Tibial nerve (tissue), 4 donors: ENCODE data around the gene MORN3.

Experiments used
- EP300 ChIP-seq, 2 donors: sonication (generic); formaldehyde crosslinking; IDR thresholded peaks; one replicate each; pipeline ENCODE4 v1.6.1; 2017; ENCODE audit warnings: antibody characterized with exemption in 2 of 2, mild to moderate bottlenecking in 1 of 2
- TF ChIP-seq, protein P1 (sequence below), 5 experiments: fragments of 200-600 bp in 3 of 5; fragments of 450-650 bp in 2 of 5; sonication (generic) in 3 of 5; IDR thresholded peaks; one replicate each; pipeline ENCODE4 v1.5.1; 2016 to 2019; ENCODE audit warnings: antibody characterized with exemption in 5 of 5, mild to moderate bottlenecking in 3 of 5, moderate library complexity in 2 of 5

DNA sequence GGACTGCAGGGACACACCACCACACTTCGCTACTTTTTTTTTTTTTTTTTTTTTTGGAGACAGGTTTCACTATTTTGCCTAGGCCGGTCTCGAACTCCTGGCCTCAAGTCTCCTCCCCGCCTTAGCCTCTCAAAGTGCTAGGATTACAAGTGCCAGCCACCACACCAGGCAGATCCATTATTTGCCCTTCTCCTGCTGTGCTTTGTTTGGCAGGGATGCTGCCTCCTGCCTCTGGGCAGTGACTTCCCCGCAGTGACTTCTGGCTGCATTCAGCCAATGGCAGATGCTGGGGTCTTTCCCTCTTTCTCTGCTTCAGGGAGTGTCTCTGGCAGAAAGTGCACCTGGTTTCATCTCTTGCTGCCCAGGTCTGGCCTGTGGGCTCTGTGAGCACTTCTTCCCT, 6.7 kb upstream of the MORN3 start:
- TF ChIP-seq, protein P1, sequence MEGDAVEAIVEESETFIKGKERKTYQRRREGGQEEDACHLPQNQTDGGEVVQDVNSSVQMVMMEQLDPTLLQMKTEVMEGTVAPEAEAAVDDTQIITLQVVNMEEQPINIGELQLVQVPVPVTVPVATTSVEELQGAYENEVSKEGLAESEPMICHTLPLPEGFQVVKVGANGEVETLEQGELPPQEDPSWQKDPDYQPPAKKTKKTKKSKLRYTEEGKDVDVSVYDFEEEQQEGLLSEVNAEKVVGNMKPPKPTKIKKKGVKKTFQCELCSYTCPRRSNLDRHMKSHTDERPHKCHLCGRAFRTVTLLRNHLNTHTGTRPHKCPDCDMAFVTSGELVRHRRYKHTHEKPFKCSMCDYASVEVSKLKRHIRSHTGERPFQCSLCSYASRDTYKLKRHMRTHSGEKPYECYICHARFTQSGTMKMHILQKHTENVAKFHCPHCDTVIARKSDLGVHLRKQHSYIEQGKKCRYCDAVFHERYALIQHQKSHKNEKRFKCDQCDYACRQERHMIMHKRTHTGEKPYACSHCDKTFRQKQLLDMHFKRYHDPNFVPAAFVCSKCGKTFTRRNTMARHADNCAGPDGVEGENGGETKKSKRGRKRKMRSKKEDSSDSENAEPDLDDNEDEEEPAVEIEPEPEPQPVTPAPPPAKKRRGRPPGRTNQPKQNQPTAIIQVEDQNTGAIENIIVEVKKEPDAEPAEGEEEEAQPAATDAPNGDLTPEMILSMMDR (IDR thresholded peaks at IDR 0.05): no peak
- no peak for TF ChIP-seq EP300 (IDR thresholded peaks at IDR 0.05)
